ENCODE results near the gene MYT1. TPM values are rescaled to one million over a fixed set of nuclear protein-coding genes. Genes with fewer than 3 reads are reported as not detected.

The MYT1 gene
- polyA plus RNA-seq, 1 experiment, result not detected

DNA sequence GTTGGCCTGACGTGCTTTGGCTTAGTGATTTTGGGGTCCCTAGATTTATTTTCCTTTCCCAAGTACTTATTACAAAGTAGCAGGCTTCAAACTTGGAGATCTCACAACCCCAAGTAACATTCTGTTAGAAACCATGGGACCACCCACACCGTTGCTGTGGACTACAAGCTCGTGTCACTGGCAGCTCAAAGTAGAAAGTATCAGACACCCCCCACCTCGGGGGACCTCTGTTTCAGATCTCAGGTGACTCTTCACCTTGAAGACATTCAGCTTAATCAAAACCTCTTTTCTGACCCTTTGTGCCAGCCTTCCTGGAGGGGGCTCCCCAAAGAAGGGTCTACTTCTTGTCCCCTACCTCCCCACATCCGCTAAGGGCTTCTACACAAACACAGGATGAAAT, 15.7 kb upstream of the MYT1 start:
- peaks cover 32% of the 10 kb centered on the region for H3K9me3 ChIP-seq (ENCODE audit: control insufficient read depth, insufficient read depth, low read length)
- no peak overlapping the region for H3K4me3 ChIP-seq (ENCODE audit: low read depth, low read length)
- H3K27ac ChIP-seq (ENCODE audit: low read depth, low read length), result no peak overlapping the region
- TF ChIP-seq, protein P1, sequence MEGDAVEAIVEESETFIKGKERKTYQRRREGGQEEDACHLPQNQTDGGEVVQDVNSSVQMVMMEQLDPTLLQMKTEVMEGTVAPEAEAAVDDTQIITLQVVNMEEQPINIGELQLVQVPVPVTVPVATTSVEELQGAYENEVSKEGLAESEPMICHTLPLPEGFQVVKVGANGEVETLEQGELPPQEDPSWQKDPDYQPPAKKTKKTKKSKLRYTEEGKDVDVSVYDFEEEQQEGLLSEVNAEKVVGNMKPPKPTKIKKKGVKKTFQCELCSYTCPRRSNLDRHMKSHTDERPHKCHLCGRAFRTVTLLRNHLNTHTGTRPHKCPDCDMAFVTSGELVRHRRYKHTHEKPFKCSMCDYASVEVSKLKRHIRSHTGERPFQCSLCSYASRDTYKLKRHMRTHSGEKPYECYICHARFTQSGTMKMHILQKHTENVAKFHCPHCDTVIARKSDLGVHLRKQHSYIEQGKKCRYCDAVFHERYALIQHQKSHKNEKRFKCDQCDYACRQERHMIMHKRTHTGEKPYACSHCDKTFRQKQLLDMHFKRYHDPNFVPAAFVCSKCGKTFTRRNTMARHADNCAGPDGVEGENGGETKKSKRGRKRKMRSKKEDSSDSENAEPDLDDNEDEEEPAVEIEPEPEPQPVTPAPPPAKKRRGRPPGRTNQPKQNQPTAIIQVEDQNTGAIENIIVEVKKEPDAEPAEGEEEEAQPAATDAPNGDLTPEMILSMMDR (IDR thresholded peaks at IDR 0.05; ENCODE audit: low read depth, low read length), result no peak
- ChIA-PET CTCF (no interaction called here), POLR2A (no interaction called here)
- DNase-seq (ENCODE audit: low read depth, low spot score), result no peak
- no peaks in the 10 kb centered on the region for H3K27me3 ChIP-seq (ENCODE audit: control insufficient read depth, insufficient read depth, low read length)

DNA sequence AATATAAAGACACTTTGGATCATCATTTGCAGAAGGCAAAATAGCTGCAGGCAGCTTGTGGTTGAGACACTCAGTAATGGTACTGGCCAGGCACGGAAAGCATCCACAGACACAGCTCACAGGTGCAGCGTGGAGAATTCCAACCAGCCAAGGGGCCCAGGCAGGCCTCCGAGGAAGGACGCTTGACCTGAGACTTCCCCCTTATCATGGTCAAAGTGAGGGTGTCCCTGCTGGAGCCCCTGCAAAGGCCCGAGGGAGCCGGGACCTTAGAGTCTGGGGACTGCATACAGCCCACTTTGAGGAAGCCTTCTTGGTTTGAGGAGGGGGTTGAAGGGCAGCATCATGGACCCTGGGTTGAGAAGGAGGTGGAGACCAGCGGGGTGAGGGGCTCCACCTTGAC, 15.1 kb upstream of the MYT1 start:
- no peaks in the 10 kb centered on the region for H3K27me3 ChIP-seq (ENCODE audit: control insufficient read depth, insufficient read depth, low read length)
- H3K4me3 ChIP-seq (ENCODE audit: low read depth, low read length), result no peak overlapping the region
- TF ChIP-seq, protein P1 (IDR thresholded peaks at IDR 0.05; ENCODE audit: low read depth, low read length), result no peak
- no peak overlapping the region for H3K27ac ChIP-seq (ENCODE audit: low read depth, low read length)
- no peak for DNase-seq (ENCODE audit: low read depth, low spot score)
- CTCF ChIA-PET, result no interaction called here
- POLR2A ChIA-PET, result no interaction called here
- peaks cover 32% of the 10 kb centered on the region for H3K9me3 ChIP-seq (ENCODE audit: control insufficient read depth, insufficient read depth, low read length)

DNA sequence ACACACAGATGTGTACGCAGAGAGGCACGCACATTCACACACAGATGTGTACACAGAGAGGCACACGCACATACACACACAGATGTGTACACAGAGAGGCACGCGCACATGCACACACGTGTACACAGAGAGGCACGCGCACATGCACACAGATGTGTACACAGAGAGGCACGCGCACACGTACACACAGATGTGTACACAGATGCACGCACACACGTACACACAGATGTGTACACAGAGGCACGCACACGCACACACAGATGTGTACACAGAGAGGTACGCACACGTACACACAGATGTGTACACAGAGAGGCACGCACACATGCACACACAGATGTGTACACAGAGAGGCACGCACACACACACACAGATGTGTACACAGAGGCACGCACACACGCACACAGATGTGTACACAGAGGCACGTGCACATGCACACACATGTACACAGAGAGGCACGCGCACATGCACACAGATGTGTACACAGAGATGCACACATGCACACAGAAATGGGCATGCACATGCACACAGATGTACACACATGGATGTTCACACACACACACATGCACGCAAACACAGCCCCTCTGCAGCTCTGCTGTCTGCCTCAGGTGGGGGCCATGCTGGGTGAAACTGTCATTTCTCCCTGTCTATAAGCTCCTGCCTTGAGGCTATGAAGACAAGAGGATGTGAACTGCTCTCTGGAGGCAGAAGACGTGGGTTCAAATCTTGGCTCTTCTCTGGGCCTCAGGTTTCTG, 14.3 kb upstream of the MYT1 start:
- H3K4me3 ChIP-seq (ENCODE audit: low read depth, low read length), result no peak overlapping the region
- no peak overlapping the region for H3K27ac ChIP-seq (ENCODE audit: low read depth, low read length)
- ChIA-PET CTCF (no interaction called here), POLR2A (no interaction called here)
- peaks cover 25% of the 10 kb centered on the region for H3K9me3 ChIP-seq (ENCODE audit: control insufficient read depth, insufficient read depth, low read length)
- no peaks in the 10 kb centered on the region for H3K27me3 ChIP-seq (ENCODE audit: control insufficient read depth, insufficient read depth, low read length)
- TF ChIP-seq, protein P1 (IDR thresholded peaks at IDR 0.05; ENCODE audit: low read depth, low read length), result no peak
- no peak for DNase-seq (ENCODE audit: low read depth, low spot score)

DNA sequence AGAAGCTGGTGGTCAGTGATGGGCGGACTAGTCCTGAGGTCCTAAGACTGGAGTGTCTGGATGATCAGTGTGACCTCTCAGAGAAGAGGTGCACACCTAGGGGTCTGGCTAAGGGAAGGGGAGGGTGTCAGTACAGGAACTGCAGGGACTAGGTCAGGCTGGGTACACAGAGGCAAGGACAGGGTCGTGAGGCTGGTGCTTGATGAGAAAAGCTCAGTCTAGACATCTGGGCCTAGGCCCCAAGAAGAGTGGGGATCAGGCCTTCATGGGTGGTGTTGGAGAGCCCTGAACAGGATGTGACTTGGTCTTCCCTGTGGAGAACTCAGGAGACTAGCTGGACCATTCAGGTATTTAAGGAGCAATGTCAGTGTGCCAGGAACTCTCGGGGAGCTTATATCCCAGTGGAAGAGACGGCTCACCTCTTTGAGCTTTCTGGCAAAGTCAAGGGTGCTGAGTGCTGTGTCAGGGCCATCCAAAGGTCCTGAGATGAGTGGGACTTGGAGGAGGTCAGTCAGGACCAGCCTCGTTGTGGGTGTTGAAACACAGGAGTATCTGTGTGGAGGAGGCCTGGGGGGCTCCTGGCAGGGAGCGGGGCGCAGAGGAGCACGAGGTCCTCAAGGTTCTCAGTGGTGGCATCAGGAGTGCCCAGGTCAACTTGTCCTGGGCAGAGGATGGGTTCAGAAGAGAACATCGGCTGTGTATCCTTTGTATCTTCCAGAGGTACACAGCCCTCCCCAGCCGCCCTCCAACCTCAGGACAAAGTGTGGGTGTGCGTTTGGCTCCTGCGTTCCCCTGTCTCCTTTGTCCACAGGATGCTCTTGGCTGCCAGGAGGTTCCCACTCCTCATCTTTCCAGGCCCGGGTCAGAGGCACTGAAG, 13.3 kb upstream of the MYT1 start:
- DNase-seq (ENCODE audit: low read depth, low spot score), result no peak
- POLR2A ChIA-PET, result no interaction called here
- Histone ChIP-seq H3K27ac (ENCODE audit: low read depth, low read length) (no peak overlapping the region), H3K9me3 (ENCODE audit: control insufficient read depth, insufficient read depth, low read length) (peaks cover 15% of the 10 kb centered on the region), H3K4me3 (ENCODE audit: low read depth, low read length) (no peak overlapping the region), H3K27me3 (ENCODE audit: control insufficient read depth, insufficient read depth, low read length) (no peaks in the 10 kb centered on the region)
- CTCF ChIA-PET, result no interaction called here
- TF ChIP-seq, protein P1 (IDR thresholded peaks at IDR 0.05; ENCODE audit: low read depth, low read length), result no peak

Data from AG04450 (cell line).